GM10847 (cell line): ENCODE measurements around the gene CT83.

Source experiments
- POLR2A ChIP-seq: IDR thresholded peaks from 2 replicates; pipeline ENCODE4 v1.6.1; 2011; ENCODE audit not compliant: insufficient read length; ENCODE audit errors: extremely low read depth

CT83 gene, protein sequence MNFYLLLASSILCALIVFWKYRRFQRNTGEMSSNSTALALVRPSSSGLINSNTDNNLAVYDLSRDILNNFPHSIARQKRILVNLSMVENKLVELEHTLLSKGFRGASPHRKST

DNA sequence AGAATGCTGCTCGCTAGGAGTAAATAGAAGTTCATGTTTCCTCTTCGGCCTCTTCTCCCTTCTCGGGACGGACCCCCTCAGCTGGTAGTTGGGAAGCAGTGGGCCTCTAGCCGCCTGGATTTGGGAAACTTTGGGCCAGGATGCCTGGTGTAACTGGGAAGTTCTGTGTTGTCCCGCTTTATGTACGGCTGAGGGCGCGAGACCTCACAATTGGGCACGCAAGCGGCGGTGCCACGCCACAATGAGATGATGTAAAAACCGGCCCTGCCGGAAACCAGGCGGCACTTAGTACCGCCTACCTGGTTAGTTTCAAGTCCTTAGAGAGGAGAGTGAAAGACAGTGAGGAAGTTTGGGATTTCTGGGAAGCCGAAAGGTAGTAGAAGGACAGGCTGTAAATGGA lies at the start of gene CT83:
CT83 (minus strand) TSS at position 155 of the 400 bp plus-strand sequence; CDS start at position 35, 120 bp downstream.
- TF ChIP-seq POLR2A, result no peak

DNA sequence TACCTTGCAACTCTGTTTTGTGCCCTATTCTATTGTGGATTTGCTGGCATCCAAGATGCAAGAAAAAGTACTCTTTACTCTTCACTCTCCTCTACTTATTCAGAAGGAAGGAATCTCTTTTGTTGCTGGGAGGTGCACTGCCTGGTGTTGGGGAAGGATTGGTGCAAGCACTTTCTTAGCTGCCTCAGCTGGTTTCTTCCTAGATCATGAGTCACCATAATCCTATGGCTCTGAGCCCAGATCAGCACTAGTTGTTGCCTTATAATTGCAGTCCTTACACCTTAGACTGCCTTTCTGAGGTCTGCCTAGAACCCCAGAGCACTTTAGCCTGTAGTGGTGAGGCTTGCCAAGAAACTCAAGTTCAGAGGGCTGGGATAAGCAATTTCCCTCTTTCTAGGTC lies 37.0 kb upstream of the CT83 start:
- no peak for TF ChIP-seq POLR2A

DNA sequence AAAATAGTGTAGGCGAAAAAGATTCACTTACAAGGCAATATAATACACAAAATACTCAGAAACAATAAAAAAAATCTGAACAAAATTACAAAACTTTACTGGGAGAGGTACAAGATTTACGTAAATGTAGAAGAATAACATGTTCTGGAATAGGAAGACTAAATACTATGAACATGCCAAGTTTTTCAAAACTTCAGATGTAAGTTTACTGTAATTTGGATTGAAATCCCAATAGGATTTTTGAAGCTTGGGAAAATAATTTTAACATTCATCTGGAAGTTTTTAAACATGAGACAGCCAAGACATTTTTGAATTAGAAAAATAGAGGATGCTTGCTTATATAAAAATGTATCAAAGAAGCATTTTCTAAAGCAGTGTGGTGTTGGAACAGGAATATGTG lies 30.5 kb upstream of the CT83 start:
- TF ChIP-seq POLR2A, result no peak

DNA sequence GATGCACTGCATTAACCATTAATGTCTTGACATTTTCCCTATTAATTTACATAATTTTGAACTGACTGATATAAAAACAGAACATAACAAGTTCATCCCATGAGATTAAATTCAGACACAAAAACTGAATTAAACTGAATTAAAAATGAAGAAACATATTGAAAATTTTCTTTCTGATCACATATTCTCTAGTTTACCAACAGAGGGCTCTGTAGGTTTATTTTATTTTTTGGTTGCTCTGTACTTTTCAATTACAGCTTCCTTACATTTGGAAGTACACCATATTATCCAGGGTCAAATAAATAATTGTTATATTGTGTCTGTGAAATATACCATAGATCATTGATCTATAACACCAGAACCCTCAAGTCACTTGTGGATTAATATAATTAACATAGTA lies 27.3 kb upstream of the CT83 start:
- no peak for TF ChIP-seq POLR2A

DNA sequence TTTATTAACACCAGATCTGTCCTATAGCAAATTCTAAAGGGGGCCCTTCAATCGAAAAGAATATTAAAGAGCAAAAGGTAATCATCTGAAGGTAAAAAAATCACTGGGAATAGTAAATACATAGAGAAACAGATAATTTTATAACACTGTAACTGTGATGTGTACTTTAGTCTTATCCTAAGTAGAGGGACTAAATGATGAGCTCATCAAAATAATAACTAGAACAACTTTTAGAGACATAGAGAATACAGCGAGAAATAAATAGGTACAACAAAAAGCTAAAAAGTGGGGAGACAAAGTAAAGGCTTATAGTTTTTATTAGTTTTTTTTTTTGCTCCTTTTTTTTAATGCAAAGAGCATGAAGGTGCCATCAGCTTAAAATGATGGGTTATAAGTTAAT lies 17.3 kb upstream of the CT83 start:
- no peak for TF ChIP-seq POLR2A

DNA sequence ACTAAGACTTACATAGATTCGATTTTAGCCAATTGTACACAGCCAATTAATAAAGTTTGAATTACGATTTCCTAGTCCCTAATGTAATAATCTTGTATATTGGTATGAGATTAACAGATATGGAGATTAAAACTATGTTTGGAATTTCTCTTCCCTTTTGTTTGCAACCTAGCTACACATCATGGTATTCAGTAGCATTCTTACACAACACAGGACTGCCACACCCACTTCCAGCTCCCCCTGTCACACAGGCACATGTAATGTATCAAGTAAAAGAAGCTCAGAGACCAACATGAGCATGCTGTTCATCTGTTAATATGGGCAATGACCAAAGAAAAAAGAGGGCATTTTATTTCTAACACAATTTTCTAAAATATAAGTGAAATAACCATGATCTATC lies 13.6 kb downstream of the CT83 start:
- no peak for TF ChIP-seq POLR2A

DNA sequence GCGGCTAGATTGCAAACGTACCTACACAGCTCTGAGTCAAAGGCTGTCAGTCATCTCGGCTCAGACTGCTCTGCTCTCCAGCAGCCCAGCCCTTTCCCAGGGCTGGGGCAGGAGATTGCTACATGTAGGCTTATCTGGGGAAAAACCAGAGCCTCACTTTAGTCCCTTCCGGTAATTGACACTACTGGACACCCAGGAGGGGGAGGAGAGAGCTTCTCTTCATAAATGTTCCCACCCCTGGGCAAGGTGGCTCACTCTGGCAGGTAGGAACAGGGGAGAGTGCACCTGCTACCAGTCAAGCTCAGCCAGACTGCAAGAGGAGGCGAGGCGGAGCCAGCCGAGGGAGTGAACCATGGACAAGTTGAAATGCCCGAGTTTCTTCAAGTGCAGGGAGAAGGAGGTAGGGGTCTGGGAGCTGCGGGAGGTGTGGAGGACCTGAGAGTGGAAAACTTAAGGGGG lies 26.4 kb downstream of the CT83 start, which contains the start of gene SLC6A14:
SLC6A14 (plus strand) TSS at position 249 of the 459 bp plus-strand sequence; CDS start at position 353, 104 bp downstream.
- no peak for TF ChIP-seq POLR2A

DNA sequence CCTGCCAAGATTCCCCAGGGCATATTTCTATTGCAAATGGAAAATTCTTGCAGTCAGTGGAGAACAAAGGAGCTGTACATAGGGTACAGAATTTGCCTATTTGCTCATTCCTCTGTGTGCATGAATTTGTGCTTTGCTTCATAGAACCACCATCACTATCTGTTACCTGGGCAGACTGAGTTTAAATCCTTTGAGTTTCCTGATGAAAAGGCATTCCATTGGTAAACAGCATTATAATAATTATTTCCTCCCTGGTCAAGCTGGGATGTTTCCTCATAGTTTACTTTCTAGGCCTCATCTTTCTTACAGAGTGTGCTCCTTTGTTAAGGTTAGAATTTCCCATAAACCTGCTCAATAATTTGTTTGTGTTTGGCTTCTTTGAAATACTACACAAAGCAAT lies 27.2 kb downstream of the CT83 start:
- TF ChIP-seq POLR2A, result no peak

DNA sequence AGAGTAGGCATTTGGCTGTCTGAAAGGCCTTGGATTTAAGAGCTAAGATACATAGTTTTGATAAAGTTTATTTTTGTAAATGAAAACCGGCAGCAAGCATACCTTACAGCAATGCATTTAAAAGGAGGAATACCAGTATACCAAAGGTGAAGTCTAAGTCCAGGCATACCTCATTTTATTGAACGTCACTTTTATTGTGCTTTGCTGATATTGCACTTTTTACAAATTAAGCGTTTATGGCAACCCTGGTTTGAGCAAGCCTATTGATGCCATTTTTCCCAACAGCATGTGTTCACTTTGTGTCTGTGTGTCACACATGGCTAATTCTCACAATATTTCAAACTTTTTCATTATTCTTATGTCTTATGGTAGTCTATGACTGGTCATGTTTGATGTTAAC lies 34.8 kb downstream of the CT83 start:
- TF ChIP-seq POLR2A, result no peak

DNA sequence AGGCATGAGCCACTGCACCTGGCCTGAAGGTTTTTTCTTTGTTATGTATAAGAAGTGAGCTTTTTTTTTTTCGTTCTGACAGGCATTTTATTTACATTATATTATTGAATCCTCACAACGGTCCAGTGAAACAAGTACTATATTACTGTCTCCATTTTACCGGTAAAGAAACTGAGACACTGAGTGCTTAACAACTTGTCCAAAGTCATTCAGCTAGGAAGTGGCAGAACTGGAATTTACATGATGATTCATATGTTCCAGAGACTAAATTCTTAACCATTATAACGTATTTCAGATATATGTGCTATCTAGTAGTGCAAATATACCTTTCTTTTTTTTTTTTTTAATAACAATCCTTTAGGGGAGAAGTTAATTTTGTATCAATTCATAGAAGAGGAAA lies 44.8 kb downstream of the CT83 start:
- TF ChIP-seq POLR2A, result no peak

DNA sequence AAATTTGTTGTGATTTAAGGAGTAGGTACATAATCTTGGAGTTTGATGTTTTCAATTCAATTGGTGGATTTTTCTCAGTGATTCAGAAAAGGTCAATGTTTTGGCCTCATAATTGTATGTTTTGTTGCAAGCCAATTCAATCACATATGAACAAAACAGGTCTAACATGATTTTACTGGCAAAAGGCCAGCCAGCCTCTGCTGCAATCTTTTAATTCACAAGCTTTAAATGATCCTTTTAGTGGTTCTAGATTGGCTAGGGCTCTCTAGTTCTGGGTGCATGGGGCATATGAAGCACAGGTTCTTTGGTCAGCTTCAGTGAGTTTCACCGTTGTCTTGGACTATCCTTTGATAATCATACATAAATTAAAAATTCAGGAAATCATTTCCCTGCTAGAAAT lies 45.6 kb downstream of the CT83 start:
- no peak for TF ChIP-seq POLR2A

DNA sequence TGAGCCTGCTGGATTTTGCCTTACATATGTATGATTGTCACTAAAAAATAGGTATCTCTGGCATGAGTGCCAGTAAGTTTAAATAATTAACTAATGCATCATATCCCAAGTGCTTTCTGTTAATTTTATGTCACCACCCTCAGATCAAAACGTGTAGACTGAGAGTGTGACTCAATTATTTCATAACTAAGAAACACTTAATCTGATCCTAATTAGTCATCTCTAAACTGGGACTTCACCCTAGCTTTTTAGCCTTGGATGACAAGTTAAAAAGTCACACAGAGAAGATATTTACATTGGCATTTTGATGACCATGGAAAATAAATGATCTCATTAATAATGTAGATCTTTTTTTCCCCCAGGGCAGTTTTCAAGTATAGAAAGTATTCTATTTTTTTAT lies 49.5 kb downstream of the CT83 start:
- no peak for TF ChIP-seq POLR2A
